ENCODE data around the gene MUSTN1. TPM values are rescaled to one million over a fixed set of nuclear protein-coding genes. Genes with fewer than 3 reads are reported as not detected.

The MUSTN1 gene
- total RNA-seq, 2 experiments from 2014 or later: 0.28 to 1.7 TPM

DNA sequence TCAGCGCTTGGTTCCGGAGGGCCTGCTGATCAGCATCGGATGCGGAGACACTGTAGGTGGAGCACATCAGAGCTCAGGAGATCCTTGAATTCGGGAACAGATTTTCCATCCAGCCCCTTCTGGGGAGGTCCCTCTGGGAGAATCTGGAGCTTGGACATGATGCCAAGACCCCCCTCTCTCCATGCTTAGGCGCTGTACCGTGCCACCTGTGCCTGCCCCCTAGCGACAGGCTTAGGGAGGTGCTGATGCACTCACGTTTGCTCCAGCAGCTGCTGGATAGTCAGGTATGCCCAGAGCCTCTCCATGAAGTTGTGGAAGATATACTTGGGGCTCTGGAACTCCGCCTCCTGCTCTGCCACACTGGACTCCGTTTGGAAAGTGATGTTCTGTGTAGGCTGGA, 14.1 kb downstream of the MUSTN1 start:
- peak; percentile 52 for DNase-seq (ENCODE audit: low spot score)
- H3K36me3 ChIP-seq (ENCODE audit: insufficient read depth, low read length): no peaks in the 10 kb centered on the region
- intact Hi-C loops (cut with micrococcal nuclease; ENCODE audit: unreplicated experiment): loop anchor here (2.0 kb wide), 1 partner anchor 78 kb away; no protein-coding TSS in a partner anchor

DNA sequence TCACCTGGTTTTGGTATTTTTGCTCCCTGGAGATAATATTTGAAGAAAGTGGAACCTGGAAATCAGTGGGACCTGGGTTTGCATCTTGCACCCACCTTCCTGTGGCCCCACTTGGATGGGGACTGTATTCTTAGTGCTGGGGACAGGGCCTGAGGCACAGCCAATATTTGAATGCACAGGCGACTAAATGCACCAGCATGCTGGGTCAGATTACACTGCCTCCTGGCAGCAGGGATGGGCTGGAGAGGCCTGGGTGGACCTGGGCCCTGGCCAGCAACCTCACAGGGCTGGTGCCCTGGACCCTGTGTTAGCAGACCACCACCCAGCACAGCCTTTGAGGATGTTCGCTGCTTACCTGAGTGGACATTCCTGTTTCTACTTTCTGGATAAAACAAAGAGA, 14.9 kb downstream of the MUSTN1 start:
- no TSS peak for BruUV-seq (replicated peaks)
- Histone ChIP-seq H3K4me1 (ENCODE audit: insufficient read depth, low read length, poor library complexity, severe bottlenecking) (no peaks in the 10 kb centered on the region), H3K36me3 (ENCODE audit: insufficient read depth, low read length) (no peaks in the 10 kb centered on the region), H3K4me3 (ENCODE audit: low read depth, low read length, poor library complexity, severe bottlenecking) (no peak overlapping the region), H3K27ac (ENCODE audit: low read depth, low read length, poor library complexity, severe bottlenecking) (no peak overlapping the region), H3K79me2 (ENCODE audit: insufficient read depth, low read depth, low read length) (no peaks in the 10 kb centered on the region), H3K4me2 (ENCODE audit: low read length) (no peak overlapping the region), H4K20me1 (ENCODE audit: insufficient read depth, low read length) (no peaks in the 10 kb centered on the region), H3K9me3 (ENCODE audit: low read length) (no peaks in the 10 kb centered on the region), H3K9me2 (ENCODE audit: insufficient read depth, low read length) (no peaks in the 10 kb centered on the region), H2AFZ (ENCODE audit: low read length) (no peak overlapping the region)
- ChIA-PET POLR2A (no interaction called here), CTCF (ENCODE audit: unreplicated experiment) (no interaction called here)
- TF ChIP-seq, protein P1, sequence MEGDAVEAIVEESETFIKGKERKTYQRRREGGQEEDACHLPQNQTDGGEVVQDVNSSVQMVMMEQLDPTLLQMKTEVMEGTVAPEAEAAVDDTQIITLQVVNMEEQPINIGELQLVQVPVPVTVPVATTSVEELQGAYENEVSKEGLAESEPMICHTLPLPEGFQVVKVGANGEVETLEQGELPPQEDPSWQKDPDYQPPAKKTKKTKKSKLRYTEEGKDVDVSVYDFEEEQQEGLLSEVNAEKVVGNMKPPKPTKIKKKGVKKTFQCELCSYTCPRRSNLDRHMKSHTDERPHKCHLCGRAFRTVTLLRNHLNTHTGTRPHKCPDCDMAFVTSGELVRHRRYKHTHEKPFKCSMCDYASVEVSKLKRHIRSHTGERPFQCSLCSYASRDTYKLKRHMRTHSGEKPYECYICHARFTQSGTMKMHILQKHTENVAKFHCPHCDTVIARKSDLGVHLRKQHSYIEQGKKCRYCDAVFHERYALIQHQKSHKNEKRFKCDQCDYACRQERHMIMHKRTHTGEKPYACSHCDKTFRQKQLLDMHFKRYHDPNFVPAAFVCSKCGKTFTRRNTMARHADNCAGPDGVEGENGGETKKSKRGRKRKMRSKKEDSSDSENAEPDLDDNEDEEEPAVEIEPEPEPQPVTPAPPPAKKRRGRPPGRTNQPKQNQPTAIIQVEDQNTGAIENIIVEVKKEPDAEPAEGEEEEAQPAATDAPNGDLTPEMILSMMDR (conservative IDR thresholded peaks at IDR 0.05; ENCODE audit: low read length): no peak
- no peak for TF ChIP-seq EZH2phosphoT487 (IDR thresholded peaks at IDR 0.05; ENCODE audit: borderline replicate concordance, low read depth, low read length)
- intact Hi-C loops (cut with micrococcal nuclease; ENCODE audit: unreplicated experiment): loop anchor here (2.0 kb wide), 1 partner anchor 77 kb away; no protein-coding TSS in a partner anchor
- no peak for DNase-seq (ENCODE audit: low spot score)

More for the DNA sequence above, 14.1 kb downstream of the MUSTN1 start:
- CTCF ChIA-PET (ENCODE audit: unreplicated experiment): interaction anchor here (0.6 to 1.0 kb wide), 2 partner anchors 79 to 101 kb away, joined by 3 read pairs; no protein-coding TSS in a partner anchor
- POLR2A ChIA-PET: no interaction called here
- no TSS peak for BruUV-seq (replicated peaks)
- no peak overlapping the region for H2AFZ ChIP-seq (ENCODE audit: low read length)
- H4K20me1 ChIP-seq (ENCODE audit: insufficient read depth, low read length): no peaks in the 10 kb centered on the region
- no peak overlapping the region for H3K4me2 ChIP-seq (ENCODE audit: low read length)
- H3K4me1 ChIP-seq (ENCODE audit: insufficient read depth, low read length, poor library complexity, severe bottlenecking): no peaks in the 10 kb centered on the region
- H3K9me2 ChIP-seq (ENCODE audit: insufficient read depth, low read length): no peaks in the 10 kb centered on the region
- TF ChIP-seq, protein P1 (conservative IDR thresholded peaks at IDR 0.05; ENCODE audit: low read length): peak; percentile 77
- TF ChIP-seq EZH2phosphoT487 (IDR thresholded peaks at IDR 0.05; ENCODE audit: borderline replicate concordance, low read depth, low read length): no peak
- no peak overlapping the region for H3K4me3 ChIP-seq (ENCODE audit: low read depth, low read length, poor library complexity, severe bottlenecking)
- no peak overlapping the region for H3K27ac ChIP-seq (ENCODE audit: low read depth, low read length, poor library complexity, severe bottlenecking)
- no peaks in the 10 kb centered on the region for H3K9me3 ChIP-seq (ENCODE audit: low read length)
- no peaks in the 10 kb centered on the region for H3K79me2 ChIP-seq (ENCODE audit: insufficient read depth, low read depth, low read length)

DNA sequence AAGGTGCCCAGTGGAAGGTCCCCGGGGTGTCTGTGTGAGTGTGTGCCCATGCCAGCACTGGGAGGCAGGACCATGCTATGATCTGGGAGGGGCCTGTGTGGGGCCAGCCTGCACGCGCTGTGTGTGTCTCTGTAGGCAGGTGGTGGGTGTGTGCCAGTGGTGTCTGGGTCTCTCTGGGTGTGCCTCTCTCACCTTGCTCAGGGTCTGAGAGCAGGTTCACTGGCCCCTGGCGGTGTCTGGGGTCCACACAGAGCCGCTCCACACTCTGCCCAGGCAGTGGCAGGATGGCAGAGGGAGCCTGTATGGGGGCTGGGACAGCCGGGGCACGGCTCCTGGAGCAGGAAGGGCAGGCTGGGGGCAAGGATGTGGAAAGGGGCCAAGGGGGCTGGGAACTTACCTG, 17.0 kb downstream of the MUSTN1 start:
- POLR2A ChIA-PET: no interaction called here

More for the DNA sequence above, 17.0 kb downstream of the MUSTN1 start:
- no peaks in the 10 kb centered on the region for H3K9me2 ChIP-seq (ENCODE audit: insufficient read depth, low read length)
- intact Hi-C loops (cut with micrococcal nuclease; ENCODE audit: unreplicated experiment): no loop called here
- no peak overlapping the region for H3K4me2 ChIP-seq (ENCODE audit: low read length)
- no peak for DNase-seq (ENCODE audit: low spot score)
- no peaks in the 10 kb centered on the region for H3K9me3 ChIP-seq (ENCODE audit: low read length)
- no TSS peak for BruUV-seq (replicated peaks)
- no peak for TF ChIP-seq EZH2phosphoT487 (IDR thresholded peaks at IDR 0.05; ENCODE audit: borderline replicate concordance, low read depth, low read length)
- TF ChIP-seq, protein P1 (conservative IDR thresholded peaks at IDR 0.05; ENCODE audit: low read length): no peak
- H3K36me3 ChIP-seq (ENCODE audit: insufficient read depth, low read length): no peaks in the 10 kb centered on the region
- CTCF ChIA-PET (ENCODE audit: unreplicated experiment): no interaction called here
- no peak overlapping the region for H2AFZ ChIP-seq (ENCODE audit: low read length)
- H3K27ac ChIP-seq (ENCODE audit: low read depth, low read length, poor library complexity, severe bottlenecking): no peak overlapping the region
- no peak overlapping the region for H3K4me3 ChIP-seq (ENCODE audit: low read depth, low read length, poor library complexity, severe bottlenecking)
- no peaks in the 10 kb centered on the region for H3K4me1 ChIP-seq (ENCODE audit: insufficient read depth, low read length, poor library complexity, severe bottlenecking)
- H3K79me2 ChIP-seq (ENCODE audit: insufficient read depth, low read depth, low read length): no peaks in the 10 kb centered on the region
- no peaks in the 10 kb centered on the region for H4K20me1 ChIP-seq (ENCODE audit: insufficient read depth, low read length)

Measured in OCI-LY7 (cell line).